SH-SY5Y (cell line): Measurements from ENCODE around the gene CPNE4.

Experiments used
- GATA2 ChIP-seq: IDR thresholded peaks from 2 replicates; pipeline ENCODE4 v1.6.1; 2011; ENCODE audit warnings: mild to moderate bottlenecking, low read depth, low read length
- GATA3 ChIP-seq: IDR thresholded peaks from 2 replicates; pipeline ENCODE4 v1.6.1; 2011; ENCODE audit warnings: low read depth, mild to moderate bottlenecking, low read length, moderate library complexity

CPNE4 gene

GRCh38 chr3:131883711-131884407 lies 151.0 kb downstream of the CPNE4 start:
- TF ChIP-seq GATA3 (no peak), GATA2 (no peak)

- no peak for TF ChIP-seq GATA2
- TF ChIP-seq GATA3 = no peak
Measured at GRCh38 chr3:131883086-131883485, 151.7 kb downstream of the CPNE4 start.

GRCh38 chr3:131881777-131882176 lies 153.0 kb downstream of the CPNE4 start:
- TF ChIP-seq GATA3 = no peak

GRCh38 chr3:131880948-131881347 lies 153.9 kb downstream of the CPNE4 start:
- TF ChIP-seq GATA3 = no peak
- TF ChIP-seq GATA2 = no peak

GRCh38 chr3:131868203-131868602 lies 166.6 kb downstream of the CPNE4 start:
- TF ChIP-seq GATA2 (no peak), GATA3 (no peak)

GRCh38 chr3:131856171-131856570 lies 178.6 kb downstream of the CPNE4 start:
- no peak for TF ChIP-seq GATA2

GRCh38 chr3:131850223-131850622 lies 184.6 kb downstream of the CPNE4 start:
- TF ChIP-seq GATA2 (no peak), GATA3 (no peak)

GRCh38 chr3:131849616-131850015 lies 185.2 kb downstream of the CPNE4 start:
- TF ChIP-seq GATA3 = no peak
- no peak for TF ChIP-seq GATA2

GRCh38 chr3:131847966-131848510 lies 186.8 kb downstream of the CPNE4 start:
- no peak for TF ChIP-seq GATA3
- TF ChIP-seq GATA2 = no peak

- no peak for TF ChIP-seq GATA3
- TF ChIP-seq GATA2 = no peak
Measured at GRCh38 chr3:131846296-131846924, 188.4 kb downstream of the CPNE4 start.

GRCh38 chr3:131843174-131843573 lies 191.6 kb downstream of the CPNE4 start:
- no peak for TF ChIP-seq GATA2
- no peak for TF ChIP-seq GATA3

GRCh38 chr3:131840156-131840797 lies 194.5 kb downstream of the CPNE4 start:
- no peak for TF ChIP-seq GATA3
- no peak for TF ChIP-seq GATA2

GRCh38 chr3:131835906-131836305 lies 198.9 kb downstream of the CPNE4 start:
- TF ChIP-seq GATA2 (no peak), GATA3 (no peak)

GRCh38 chr3:131831608-131832007 lies 203.2 kb downstream of the CPNE4 start:
- TF ChIP-seq GATA3 = no peak
- no peak for TF ChIP-seq GATA2

GRCh38 chr3:131821191-131821762 lies 213.5 kb downstream of the CPNE4 start:
- TF ChIP-seq GATA2 (no peak), GATA3 (no peak)
